Mesothelial cell of epicardium (in vitro differentiated cells): Measurements from ENCODE around the gene PRR3. TPM values are rescaled to one million over a fixed set of nuclear protein-coding genes. Genes with fewer than 3 reads are reported as not detected.

Source experiments
- DNase-seq, 2 experiments: peaks; one replicate each; pipeline ENCODE4 v3.0.0; 2021; ENCODE audit warnings: low spot score in 2 of 2; ENCODE audit not compliant: unreplicated experiment in 2 of 2
- H3K27ac Mint-ChIP-seq: 2 replicates; pipeline ENCODE4 v1.8.0; 2021; ENCODE audit warnings: mixed read lengths
- H3K27me3 Mint-ChIP-seq: 2 replicates; pipeline ENCODE4 v1.8.0; 2021; ENCODE audit warnings: low read depth, mixed read lengths
- H3K36me3 Mint-ChIP-seq: 2 replicates; pipeline ENCODE4 v1.8.0; 2021; ENCODE audit warnings: mixed read lengths
- H3K4me1 Mint-ChIP-seq: 2 replicates; pipeline ENCODE4 v1.8.0; 2021; ENCODE audit warnings: mixed read lengths
- H3K4me3 Mint-ChIP-seq: 2 replicates; pipeline ENCODE4 v1.8.0; 2021; ENCODE audit warnings: mild to moderate bottlenecking, moderate library complexity, mixed read lengths
- H3K9me3 Mint-ChIP-seq: 2 replicates; pipeline ENCODE4 v1.8.0; 2021; ENCODE audit warnings: mixed read lengths
- total RNA-seq: library from RNA; stranded (reverse); gene quantifications from 3 replicates; pipeline ENCODE4 v1.2.1, GENCODE V29; 2021
- TF ChIP-seq, protein P1 (sequence below): fragments of 200-600 bp; sonication (generic); IDR thresholded peaks from one replicate; pipeline ENCODE4 v1.5.0; 2021; ENCODE audit warnings: antibody characterized with exemption; ENCODE audit not compliant: unreplicated experiment

Gene PRR3
- total RNA-seq, 1 donor from 2014 or later = 25.5 TPM

GRCh38 chr6:30573113-30573512 is 16.0 kb downstream of the PRR3 start:
- Mint-ChIP-seq H3K27me3 (no peaks in the 10 kb centered on the region), H3K4me1 (peaks cover 48% of the 10 kb centered on the region), H3K9me3 (no peaks in the 10 kb centered on the region), H3K4me3 (peak overlapping the region; percentile 5), H3K36me3 (peaks cover 11% of the 10 kb centered on the region), H3K27ac (peak overlapping the region; percentile 3)
- DNase-seq = no peak
- TF ChIP-seq, protein P1, sequence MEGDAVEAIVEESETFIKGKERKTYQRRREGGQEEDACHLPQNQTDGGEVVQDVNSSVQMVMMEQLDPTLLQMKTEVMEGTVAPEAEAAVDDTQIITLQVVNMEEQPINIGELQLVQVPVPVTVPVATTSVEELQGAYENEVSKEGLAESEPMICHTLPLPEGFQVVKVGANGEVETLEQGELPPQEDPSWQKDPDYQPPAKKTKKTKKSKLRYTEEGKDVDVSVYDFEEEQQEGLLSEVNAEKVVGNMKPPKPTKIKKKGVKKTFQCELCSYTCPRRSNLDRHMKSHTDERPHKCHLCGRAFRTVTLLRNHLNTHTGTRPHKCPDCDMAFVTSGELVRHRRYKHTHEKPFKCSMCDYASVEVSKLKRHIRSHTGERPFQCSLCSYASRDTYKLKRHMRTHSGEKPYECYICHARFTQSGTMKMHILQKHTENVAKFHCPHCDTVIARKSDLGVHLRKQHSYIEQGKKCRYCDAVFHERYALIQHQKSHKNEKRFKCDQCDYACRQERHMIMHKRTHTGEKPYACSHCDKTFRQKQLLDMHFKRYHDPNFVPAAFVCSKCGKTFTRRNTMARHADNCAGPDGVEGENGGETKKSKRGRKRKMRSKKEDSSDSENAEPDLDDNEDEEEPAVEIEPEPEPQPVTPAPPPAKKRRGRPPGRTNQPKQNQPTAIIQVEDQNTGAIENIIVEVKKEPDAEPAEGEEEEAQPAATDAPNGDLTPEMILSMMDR = no peak

- no peaks in the 10 kb centered on the region for H3K9me3 Mint-ChIP-seq
- H3K4me1 Mint-ChIP-seq = peaks cover 16% of the 10 kb centered on the region
- no peak for DNase-seq
- H3K27me3 Mint-ChIP-seq = no peaks in the 10 kb centered on the region
- TF ChIP-seq, protein P1 = no peak
- peaks cover 43% of the 10 kb centered on the region for H3K36me3 Mint-ChIP-seq
- no peak overlapping the region for H3K27ac Mint-ChIP-seq
- H3K4me3 Mint-ChIP-seq = no peak overlapping the region
These were observed 21.0 kb downstream of the PRR3 start for GRCh38 chr6:30578051-30578450.

DNA sequence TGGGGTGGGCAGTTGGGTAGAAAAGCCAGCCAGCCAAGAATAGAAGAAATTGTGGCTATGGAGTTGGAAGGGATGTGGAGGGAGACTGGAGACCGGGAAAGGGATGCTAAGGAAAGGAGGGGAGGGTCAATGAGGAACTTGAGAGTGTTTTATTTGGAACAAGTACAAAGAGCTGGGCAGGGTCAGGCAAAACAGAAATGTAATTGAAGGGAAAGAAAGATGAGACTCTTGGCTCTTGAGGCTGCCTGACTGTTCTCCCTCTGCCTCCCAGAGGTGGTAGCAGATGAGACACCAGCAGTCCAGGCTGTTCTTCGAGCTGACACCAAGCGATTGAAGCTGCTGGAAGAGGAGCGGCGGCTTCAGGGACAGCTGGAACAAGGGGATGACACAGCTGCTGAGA is 26.8 kb downstream of the PRR3 start:
- TF ChIP-seq, protein P1 = no peak
- no peak overlapping the region for H3K4me3 Mint-ChIP-seq
- no peaks in the 10 kb centered on the region for H3K4me1 Mint-ChIP-seq
- DNase-seq = no peak
- H3K9me3 Mint-ChIP-seq = no peaks in the 10 kb centered on the region
- H3K27me3 Mint-ChIP-seq = no peaks in the 10 kb centered on the region
- peaks cover 56% of the 10 kb centered on the region for H3K36me3 Mint-ChIP-seq
- no peak overlapping the region for H3K27ac Mint-ChIP-seq

DNA sequence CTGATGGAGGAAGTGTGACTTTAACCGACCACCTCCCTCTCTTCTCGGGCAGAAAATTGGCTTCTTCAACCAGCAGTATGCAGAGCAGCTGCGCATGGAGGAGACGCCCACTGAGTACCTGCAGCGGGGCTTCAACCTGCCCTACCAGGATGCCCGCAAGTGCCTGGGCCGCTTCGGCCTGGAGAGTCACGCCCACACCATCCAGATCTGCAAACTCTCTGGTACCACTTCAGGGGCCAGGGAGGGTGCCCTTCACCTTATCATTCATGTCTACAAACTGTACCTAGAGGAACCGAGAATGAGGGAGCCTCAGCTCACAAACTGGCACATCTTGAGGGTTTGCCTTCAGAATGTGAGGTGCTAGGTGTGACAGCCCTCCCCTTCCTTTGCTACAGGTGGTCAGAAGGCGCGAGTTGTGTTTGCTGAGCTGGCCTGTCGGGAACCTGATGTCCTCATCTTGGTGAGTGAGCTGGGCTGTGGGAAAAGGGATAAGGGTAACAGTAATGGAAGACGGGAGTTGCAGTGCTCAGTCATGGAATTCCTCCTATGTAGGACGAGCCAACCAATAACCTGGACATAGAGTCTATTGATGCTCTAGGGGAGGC is 32.8 kb downstream of the PRR3 start:
- H3K4me3 Mint-ChIP-seq = no peak overlapping the region
- H3K36me3 Mint-ChIP-seq = peaks cover 41% of the 10 kb centered on the region
- H3K9me3 Mint-ChIP-seq = no peaks in the 10 kb centered on the region
- TF ChIP-seq, protein P1 = no peak
- H3K4me1 Mint-ChIP-seq = peaks cover 25% of the 10 kb centered on the region
- peak overlapping the region; percentile 96 for H3K27ac Mint-ChIP-seq
- no peaks in the 10 kb centered on the region for H3K27me3 Mint-ChIP-seq
- no peak for DNase-seq

GRCh38 chr6:30590509-30590908 is 33.4 kb downstream of the PRR3 start:
- DNase-seq = no peak
- no peaks in the 10 kb centered on the region for H3K9me3 Mint-ChIP-seq
- H3K27me3 Mint-ChIP-seq = no peaks in the 10 kb centered on the region
- TF ChIP-seq, protein P1 = no peak
- H3K27ac Mint-ChIP-seq = peak overlapping the region; percentile 96
- peaks cover 39% of the 10 kb centered on the region for H3K36me3 Mint-ChIP-seq
- peak overlapping the region; percentile 13 for H3K4me3 Mint-ChIP-seq
- peaks cover 25% of the 10 kb centered on the region for H3K4me1 Mint-ChIP-seq

GRCh38 chr6:30591008-30591407 is 33.9 kb downstream of the PRR3 start:
- H3K27ac Mint-ChIP-seq = peak overlapping the region; percentile 96
- peaks cover 37% of the 10 kb centered on the region for H3K36me3 Mint-ChIP-seq
- no peaks in the 10 kb centered on the region for H3K9me3 Mint-ChIP-seq
- TF ChIP-seq, protein P1 = no peak
- no peaks in the 10 kb centered on the region for H3K27me3 Mint-ChIP-seq
- H3K4me1 Mint-ChIP-seq = peaks cover 25% of the 10 kb centered on the region
- peak in 1 of 2 experiments; percentile 51 for DNase-seq
- H3K4me3 Mint-ChIP-seq = peak overlapping the region; percentile 13
